T-helper 2 cell treated with Interferon-gamma antibody and Interleukin-4, amounts not matched to agents 5 μg/mL and 100 μg/mL, for 36 hours (primary cell): ENCODE results near the gene RBMS1.

Experiments
- DNase-seq: peaks from one replicate; pipeline ENCODE4 v3.0.0; 2021; ENCODE audit warnings: low spot score
- H3K27ac Mint-ChIP-seq: one replicate; pipeline ENCODE4 v1.8.0; 2021; ENCODE audit warnings: mild to moderate bottlenecking, mixed read lengths
- H3K27me3 Mint-ChIP-seq: one replicate; pipeline ENCODE4 v1.8.0; 2021; ENCODE audit warnings: low read depth, mixed read lengths
- H3K36me3 Mint-ChIP-seq: one replicate; pipeline ENCODE4 v1.8.0; 2021; ENCODE audit warnings: low read depth, mixed read lengths
- H3K4me1 Mint-ChIP-seq: one replicate; pipeline ENCODE4 v1.8.0; 2021; ENCODE audit warnings: low read depth, mixed read lengths
- H3K4me3 Mint-ChIP-seq: one replicate; pipeline ENCODE4 v1.8.0; 2022; ENCODE audit warnings: mild to moderate bottlenecking, moderate library complexity, mixed read lengths
- H3K9me3 Mint-ChIP-seq: one replicate; pipeline ENCODE4 v1.8.0; 2021; ENCODE audit warnings: mixed read lengths

The RBMS1 gene

GRCh38 chr2:160471950-160472349, 21.7 kb downstream of the RBMS1 start:
- Mint-ChIP-seq H3K36me3 (peaks cover 6% of the 10 kb centered on the region), H3K4me3 (peak overlapping the region; percentile 45), H3K9me3 (no peaks in the 10 kb centered on the region), H3K27me3 (no peaks in the 10 kb centered on the region), H3K27ac (peak overlapping the region; percentile 60), H3K4me1 (peaks cover 56% of the 10 kb centered on the region)
- no peak for DNase-seq

GRCh38 chr2:160469621-160470204, 23.9 kb downstream of the RBMS1 start:
- Mint-ChIP-seq H3K27ac (no peak overlapping the region), H3K4me1 (peaks cover 59% of the 10 kb centered on the region), H3K27me3 (no peaks in the 10 kb centered on the region), H3K36me3 (peaks cover 4% of the 10 kb centered on the region), H3K9me3 (no peaks in the 10 kb centered on the region), H3K4me3 (no peak overlapping the region)
- no peak for DNase-seq

GRCh38 chr2:160469164-160469563, 24.4 kb downstream of the RBMS1 start:
- no peak overlapping the region for H3K4me3 Mint-ChIP-seq

GRCh38 chr2:160467086-160467485, 26.5 kb downstream of the RBMS1 start:
- Mint-ChIP-seq H3K27me3 (no peaks in the 10 kb centered on the region), H3K4me1 (peaks cover 42% of the 10 kb centered on the region), H3K4me3 (no peak overlapping the region), H3K27ac (no peak overlapping the region), H3K9me3 (no peaks in the 10 kb centered on the region), H3K36me3 (peaks cover 4% of the 10 kb centered on the region)
- no peak for DNase-seq

More at GRCh38 chr2:160469164-160469563, 24.4 kb downstream of the RBMS1 start:
- H3K4me1 Mint-ChIP-seq, result peaks cover 54% of the 10 kb centered on the region
- H3K9me3 Mint-ChIP-seq, result no peaks in the 10 kb centered on the region
- no peak overlapping the region for H3K27ac Mint-ChIP-seq
- no peaks in the 10 kb centered on the region for H3K27me3 Mint-ChIP-seq
- H3K36me3 Mint-ChIP-seq, result peaks cover 4% of the 10 kb centered on the region
- no peak for DNase-seq

- no peak overlapping the region for H3K27ac Mint-ChIP-seq
- H3K36me3 Mint-ChIP-seq, result no peaks in the 10 kb centered on the region
- peaks cover 30% of the 10 kb centered on the region for H3K4me1 Mint-ChIP-seq
- no peak overlapping the region for H3K4me3 Mint-ChIP-seq
- DNase-seq, result no peak
- no peaks in the 10 kb centered on the region for H3K27me3 Mint-ChIP-seq
- no peaks in the 10 kb centered on the region for H3K9me3 Mint-ChIP-seq
These were observed 28.2 kb downstream of the RBMS1 start for GRCh38 chr2:160465406-160465805.

- no peaks in the 10 kb centered on the region for H3K36me3 Mint-ChIP-seq
- H3K9me3 Mint-ChIP-seq, result no peaks in the 10 kb centered on the region
- no peak overlapping the region for H3K4me3 Mint-ChIP-seq
- H3K4me1 Mint-ChIP-seq, result peaks cover 30% of the 10 kb centered on the region
- H3K27me3 Mint-ChIP-seq, result no peaks in the 10 kb centered on the region
- H3K27ac Mint-ChIP-seq, result no peak overlapping the region
- no peak for DNase-seq
These were observed 28.6 kb downstream of the RBMS1 start for GRCh38 chr2:160465002-160465401.

GRCh38 chr2:160464017-160464416, 29.6 kb downstream of the RBMS1 start:
- Mint-ChIP-seq H3K36me3 (peaks cover 1% of the 10 kb centered on the region), H3K9me3 (no peaks in the 10 kb centered on the region), H3K4me3 (no peak overlapping the region), H3K4me1 (peaks cover 25% of the 10 kb centered on the region), H3K27me3 (no peaks in the 10 kb centered on the region), H3K27ac (no peak overlapping the region)
- no peak for DNase-seq

- Mint-ChIP-seq H3K36me3 (peaks cover 3% of the 10 kb centered on the region), H3K27ac (no peak overlapping the region), H3K4me3 (no peak overlapping the region), H3K27me3 (no peaks in the 10 kb centered on the region), H3K9me3 (no peaks in the 10 kb centered on the region), H3K4me1 (peaks cover 25% of the 10 kb centered on the region)
- no peak for DNase-seq
These were observed 30.4 kb downstream of the RBMS1 start for GRCh38 chr2:160463245-160463644.

GRCh38 chr2:160460333-160460731, 33.3 kb downstream of the RBMS1 start:
- DNase-seq, result no peak
- no peaks in the 10 kb centered on the region for H3K27me3 Mint-ChIP-seq
- no peak overlapping the region for H3K27ac Mint-ChIP-seq
- peaks cover 14% of the 10 kb centered on the region for H3K4me1 Mint-ChIP-seq
- H3K36me3 Mint-ChIP-seq, result peaks cover 4% of the 10 kb centered on the region
- no peak overlapping the region for H3K4me3 Mint-ChIP-seq
- no peaks in the 10 kb centered on the region for H3K9me3 Mint-ChIP-seq

- H3K27ac Mint-ChIP-seq, result no peak overlapping the region
- H3K4me3 Mint-ChIP-seq, result no peak overlapping the region
- H3K4me1 Mint-ChIP-seq, result peaks cover 16% of the 10 kb centered on the region
- DNase-seq, result no peak
- H3K36me3 Mint-ChIP-seq, result peaks cover 4% of the 10 kb centered on the region
- no peaks in the 10 kb centered on the region for H3K27me3 Mint-ChIP-seq
- H3K9me3 Mint-ChIP-seq, result no peaks in the 10 kb centered on the region
These were observed 33.9 kb downstream of the RBMS1 start for GRCh38 chr2:160459538-160460332.

GRCh38 chr2:160458718-160459453, 34.7 kb downstream of the RBMS1 start:
- no peak for DNase-seq
- H3K4me1 Mint-ChIP-seq, result peaks cover 13% of the 10 kb centered on the region

GRCh38 chr2:160457588-160457987, 36.0 kb downstream of the RBMS1 start:
- Mint-ChIP-seq H3K4me3 (no peak overlapping the region), H3K27ac (no peak overlapping the region), H3K27me3 (no peaks in the 10 kb centered on the region), H3K4me1 (peaks cover 10% of the 10 kb centered on the region), H3K36me3 (peaks cover 4% of the 10 kb centered on the region), H3K9me3 (no peaks in the 10 kb centered on the region)
- DNase-seq, result no peak

More at GRCh38 chr2:160458718-160459453, 34.7 kb downstream of the RBMS1 start:
- H3K9me3 Mint-ChIP-seq, result no peaks in the 10 kb centered on the region
- peaks cover 4% of the 10 kb centered on the region for H3K36me3 Mint-ChIP-seq
- H3K27me3 Mint-ChIP-seq, result no peaks in the 10 kb centered on the region
- H3K27ac Mint-ChIP-seq, result no peak overlapping the region
- H3K4me3 Mint-ChIP-seq, result no peak overlapping the region

- Mint-ChIP-seq H3K4me1 (peaks cover 10% of the 10 kb centered on the region), H3K27me3 (no peaks in the 10 kb centered on the region), H3K9me3 (peaks cover 4% of the 10 kb centered on the region), H3K27ac (no peak overlapping the region), H3K4me3 (no peak overlapping the region), H3K36me3 (peaks cover 8% of the 10 kb centered on the region)
- no peak for DNase-seq
These were observed 39.4 kb downstream of the RBMS1 start for GRCh38 chr2:160454070-160454797.
